ENCODE results near the gene KANSL1.
"Not testable (repeated sequence)": the region's sequence is repeated elsewhere in the genome, so short reads cannot be mapped to it uniquely, and the experiment has no call there.

DNA sequence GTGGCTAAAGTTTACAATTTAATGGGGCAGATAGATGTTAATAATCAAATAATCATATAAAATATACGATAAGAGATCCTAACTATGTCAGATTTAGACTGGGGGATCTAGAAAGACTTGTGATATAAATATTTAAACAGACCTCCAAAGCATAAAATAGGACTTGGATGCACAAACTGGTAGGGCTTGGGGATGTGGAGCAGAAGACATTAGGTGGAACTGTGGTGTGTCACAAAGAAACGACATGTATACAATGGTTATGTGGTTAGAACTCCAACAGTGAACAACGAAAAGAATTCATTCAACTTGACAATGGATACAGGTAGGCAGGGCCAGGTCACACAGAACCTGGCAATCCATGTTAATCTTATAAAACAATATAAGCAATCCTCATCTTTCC, 90.4 kb downstream of the KANSL1 start:
- TF ChIP-seq, protein P1, sequence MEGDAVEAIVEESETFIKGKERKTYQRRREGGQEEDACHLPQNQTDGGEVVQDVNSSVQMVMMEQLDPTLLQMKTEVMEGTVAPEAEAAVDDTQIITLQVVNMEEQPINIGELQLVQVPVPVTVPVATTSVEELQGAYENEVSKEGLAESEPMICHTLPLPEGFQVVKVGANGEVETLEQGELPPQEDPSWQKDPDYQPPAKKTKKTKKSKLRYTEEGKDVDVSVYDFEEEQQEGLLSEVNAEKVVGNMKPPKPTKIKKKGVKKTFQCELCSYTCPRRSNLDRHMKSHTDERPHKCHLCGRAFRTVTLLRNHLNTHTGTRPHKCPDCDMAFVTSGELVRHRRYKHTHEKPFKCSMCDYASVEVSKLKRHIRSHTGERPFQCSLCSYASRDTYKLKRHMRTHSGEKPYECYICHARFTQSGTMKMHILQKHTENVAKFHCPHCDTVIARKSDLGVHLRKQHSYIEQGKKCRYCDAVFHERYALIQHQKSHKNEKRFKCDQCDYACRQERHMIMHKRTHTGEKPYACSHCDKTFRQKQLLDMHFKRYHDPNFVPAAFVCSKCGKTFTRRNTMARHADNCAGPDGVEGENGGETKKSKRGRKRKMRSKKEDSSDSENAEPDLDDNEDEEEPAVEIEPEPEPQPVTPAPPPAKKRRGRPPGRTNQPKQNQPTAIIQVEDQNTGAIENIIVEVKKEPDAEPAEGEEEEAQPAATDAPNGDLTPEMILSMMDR (conservative IDR thresholded peaks at IDR 0.05), result not testable (repeated sequence)
- not testable (repeated sequence) for TF ChIP-seq ZFX (IDR thresholded peaks at IDR 0.05)
